Hematopoietic multipotent progenitor cell treated with erythropoietin and hydrocortisone succinate and interleukin-3 and kit ligand, for 4 days (in vitro differentiated cells): ENCODE data around the gene FAM3B.
A peak's percentile ranks its signal among the peaks of the same experiment; 100 is the strongest.
"Not testable (repeated sequence)": the region's sequence is repeated elsewhere in the genome, so short reads cannot be mapped to it uniquely, and the experiment has no call there.

Source experiments
- DNase-seq: peaks from one replicate; pipeline ENCODE4 v3.0.0-alpha.2; 2015

FAM3B gene

GRCh38 chr21:41350436-41351155 lies 34.0 kb downstream of the FAM3B start:
- no peak for DNase-seq

- DNase-seq: no peak
Observed at GRCh38 chr21:41357546-41357945, 40.9 kb downstream of the FAM3B start.

GRCh38 chr21:41358193-41359166 lies 41.9 kb downstream of the FAM3B start:
- DNase-seq: no peak

- no peak for DNase-seq
Observed at GRCh38 chr21:41359286-41359685, 42.7 kb downstream of the FAM3B start.

GRCh38 chr21:41359754-41360071 lies 43.1 kb downstream of the FAM3B start:
- DNase-seq: not testable (repeated sequence)

- DNase-seq: no peak
Observed at GRCh38 chr21:41360072-41360821, 43.6 kb downstream of the FAM3B start.

GRCh38 chr21:41361053-41361785 lies 44.6 kb downstream of the FAM3B start:
- no peak for DNase-seq

GRCh38 chr21:41361786-41362604 lies 45.4 kb downstream of the FAM3B start, which contains the start of gene MX2:
MX2 (plus strand) TSS chr21:41362027; CDS start chr21:41376907, 14,880 bp downstream.
- DNase-seq: peak; percentile 91

GRCh38 chr21:41362605-41363369 lies 46.2 kb downstream of the FAM3B start:
- no peak for DNase-seq

- DNase-seq: no peak
Observed at GRCh38 chr21:41363370-41364270, 47.0 kb downstream of the FAM3B start.

- no peak for DNase-seq
Observed at GRCh38 chr21:41364308-41364707, 47.7 kb downstream of the FAM3B start.

GRCh38 chr21:41365377-41366107 lies 48.9 kb downstream of the FAM3B start:
- no peak for DNase-seq

- DNase-seq: peak; percentile 53
Observed at GRCh38 chr21:41366522-41367151, 50.0 kb downstream of the FAM3B start.

GRCh38 chr21:41367301-41367944 lies 50.8 kb downstream of the FAM3B start:
- no peak for DNase-seq

GRCh38 chr21:41367945-41368734 lies 51.5 kb downstream of the FAM3B start:
- no peak for DNase-seq

GRCh38 chr21:41368735-41369104 lies 52.1 kb downstream of the FAM3B start:
- DNase-seq: no peak
